Breast epithelium (tissue), 3 donors: Measurements from ENCODE around the gene SORL1-AS1.

ENCODE experiments used
- POLR2A ChIP-seq: fragments of 450-650 bp; IDR thresholded peaks from one replicate; pipeline ENCODE4 v1.6.1; 2016; ENCODE audit warnings: antibody characterized with exemption, mild to moderate bottlenecking, moderate library complexity
- TF ChIP-seq, protein P1 (sequence below), 3 donors: fragments of 450-650 bp; IDR thresholded peaks; one replicate each; pipeline ENCODE4 v1.5.1; 2016 to 2017; ENCODE audit warnings: antibody characterized with exemption in 3 of 3, mild to moderate bottlenecking in 3 of 3, moderate library complexity in 3 of 3

DNA sequence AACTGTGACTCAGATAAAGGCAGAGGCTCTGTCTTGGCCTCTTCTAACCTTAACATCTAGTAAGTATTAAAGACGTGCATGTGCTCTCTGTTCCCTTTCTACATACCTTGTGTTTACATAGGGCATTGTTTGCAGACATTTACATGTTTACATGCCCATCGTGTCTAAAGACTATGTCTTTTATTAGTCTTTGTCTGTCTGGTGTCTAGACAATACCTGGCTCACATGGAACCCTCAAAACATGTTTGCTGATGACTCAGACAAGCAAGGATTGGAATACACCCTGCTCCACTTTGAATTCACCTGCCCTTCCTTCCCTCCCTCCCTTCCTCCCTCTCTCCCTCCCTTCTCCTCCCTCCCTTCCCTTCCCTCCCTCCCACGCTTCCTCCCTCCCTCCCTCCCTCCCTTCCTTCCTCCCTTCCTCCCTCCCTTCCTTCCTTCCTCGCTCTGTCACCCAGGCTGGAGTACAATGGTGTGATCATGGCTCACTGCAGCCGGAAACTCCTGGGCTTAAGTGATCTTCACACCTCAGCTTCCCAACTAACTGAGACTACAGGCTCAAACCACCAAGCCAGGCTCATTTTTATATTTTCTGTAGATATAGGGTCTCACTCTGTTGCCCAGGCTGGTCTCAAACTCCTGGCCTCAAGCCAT lies 23.7 kb upstream of the SORL1-AS1 start:
- TF ChIP-seq POLR2A, result no peak
- TF ChIP-seq, protein P1, sequence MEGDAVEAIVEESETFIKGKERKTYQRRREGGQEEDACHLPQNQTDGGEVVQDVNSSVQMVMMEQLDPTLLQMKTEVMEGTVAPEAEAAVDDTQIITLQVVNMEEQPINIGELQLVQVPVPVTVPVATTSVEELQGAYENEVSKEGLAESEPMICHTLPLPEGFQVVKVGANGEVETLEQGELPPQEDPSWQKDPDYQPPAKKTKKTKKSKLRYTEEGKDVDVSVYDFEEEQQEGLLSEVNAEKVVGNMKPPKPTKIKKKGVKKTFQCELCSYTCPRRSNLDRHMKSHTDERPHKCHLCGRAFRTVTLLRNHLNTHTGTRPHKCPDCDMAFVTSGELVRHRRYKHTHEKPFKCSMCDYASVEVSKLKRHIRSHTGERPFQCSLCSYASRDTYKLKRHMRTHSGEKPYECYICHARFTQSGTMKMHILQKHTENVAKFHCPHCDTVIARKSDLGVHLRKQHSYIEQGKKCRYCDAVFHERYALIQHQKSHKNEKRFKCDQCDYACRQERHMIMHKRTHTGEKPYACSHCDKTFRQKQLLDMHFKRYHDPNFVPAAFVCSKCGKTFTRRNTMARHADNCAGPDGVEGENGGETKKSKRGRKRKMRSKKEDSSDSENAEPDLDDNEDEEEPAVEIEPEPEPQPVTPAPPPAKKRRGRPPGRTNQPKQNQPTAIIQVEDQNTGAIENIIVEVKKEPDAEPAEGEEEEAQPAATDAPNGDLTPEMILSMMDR (IDR thresholded peaks at IDR 0.05), result no peak
